Measurements from ENCODE around the gene PLEKHJ1. TPM values are rescaled to one million over a fixed set of nuclear protein-coding genes. Genes with fewer than 3 reads are reported as not detected.

Gene PLEKHJ1
- total and polyA plus RNA-seq, 2 of the 13 experiments (the other 11 are each of a cell fraction or from before 2014, with no cell fraction given), result 70.5 to 130 TPM

DNA sequence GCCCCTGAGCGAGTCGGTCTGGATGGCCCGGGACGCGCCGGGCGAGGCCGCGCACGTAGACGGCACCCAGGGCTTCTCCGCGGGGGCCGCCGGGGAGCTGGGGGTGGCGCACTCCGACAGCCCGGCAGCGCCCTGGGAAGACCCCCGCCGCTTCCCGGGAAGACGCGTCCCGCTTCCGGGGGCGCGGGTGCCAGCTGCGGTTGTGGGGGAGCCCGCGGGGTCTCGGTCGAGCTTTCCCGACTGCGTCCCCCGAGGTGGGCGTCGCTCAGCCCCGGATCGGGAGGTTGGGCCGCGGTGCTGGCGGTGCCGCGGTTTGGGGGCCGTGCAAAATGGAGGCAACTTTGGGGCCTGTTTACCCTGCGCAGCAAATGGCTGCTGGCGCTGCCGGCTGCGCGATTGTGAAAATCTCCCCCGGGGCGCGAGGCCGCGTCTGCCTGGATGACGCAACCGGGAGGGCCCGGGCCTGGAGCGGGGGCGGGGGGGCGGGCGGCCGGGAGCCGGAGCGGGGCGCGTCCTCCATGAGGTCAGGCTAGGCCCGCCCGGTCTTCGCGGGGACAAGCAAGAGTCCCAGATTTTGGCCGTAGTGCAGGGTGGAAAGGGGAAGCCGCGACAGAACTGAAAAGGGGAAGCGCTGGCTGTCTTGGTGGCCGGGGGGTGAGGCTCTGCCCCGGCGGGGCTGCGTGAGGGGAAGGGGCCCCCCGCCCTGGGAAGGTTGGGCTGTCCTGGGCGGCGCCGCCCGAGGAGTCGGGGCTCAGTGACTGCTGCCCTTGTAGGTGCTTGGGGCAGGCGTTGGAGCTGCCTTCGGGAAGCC lies 34.5 kb upstream of the PLEKHJ1 start (continued):
- TF ChIP-seq GABPB1 (CRISPR knock-in tag; IDR thresholded peaks at IDR 0.05), result peak; percentile 57
- peak; percentile 75 for TF ChIP-seq HOXA3 (CRISPR knock-in tag; IDR thresholded peaks at IDR 0.05)
- TF ChIP-seq, protein P1, sequence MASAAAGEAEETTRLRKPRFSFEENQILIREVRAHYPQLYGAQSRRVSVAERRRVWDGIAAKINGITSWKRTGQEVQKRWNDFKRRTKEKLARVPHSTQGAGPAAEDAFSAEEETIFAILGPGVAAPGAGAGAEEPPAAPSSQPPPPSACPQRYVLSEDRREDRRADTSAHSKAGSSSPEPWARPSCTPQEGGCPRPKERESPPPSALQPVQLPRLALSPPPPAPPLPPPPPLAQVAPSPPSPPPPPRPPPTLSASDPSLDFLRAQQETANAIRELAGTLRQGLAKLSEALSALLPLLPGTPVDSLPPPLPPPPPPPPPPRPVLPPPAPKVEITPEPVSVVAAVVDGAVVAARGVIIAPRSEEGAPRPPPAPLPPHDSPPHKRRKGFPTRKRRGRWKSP (CRISPR knock-in tag; IDR thresholded peaks at IDR 0.05), result peak; percentile 64
- TF ChIP-seq ZNF737 (CRISPR knock-in tag; IDR thresholded peaks at IDR 0.05; ENCODE audit: borderline replicate concordance), result 0 out of 2 replicates have a peak, but pooled peaks have one; percentile 18
- TF ChIP-seq, protein P2, sequence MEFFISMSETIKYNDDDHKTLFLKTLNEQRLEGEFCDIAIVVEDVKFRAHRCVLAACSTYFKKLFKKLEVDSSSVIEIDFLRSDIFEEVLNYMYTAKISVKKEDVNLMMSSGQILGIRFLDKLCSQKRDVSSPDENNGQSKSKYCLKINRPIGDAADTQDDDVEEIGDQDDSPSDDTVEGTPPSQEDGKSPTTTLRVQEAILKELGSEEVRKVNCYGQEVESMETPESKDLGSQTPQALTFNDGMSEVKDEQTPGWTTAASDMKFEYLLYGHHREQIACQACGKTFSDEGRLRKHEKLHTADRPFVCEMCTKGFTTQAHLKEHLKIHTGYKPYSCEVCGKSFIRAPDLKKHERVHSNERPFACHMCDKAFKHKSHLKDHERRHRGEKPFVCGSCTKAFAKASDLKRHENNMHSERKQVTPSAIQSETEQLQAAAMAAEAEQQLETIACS (CRISPR knock-in tag; IDR thresholded peaks at IDR 0.05), result peak; percentile 36; the same call in 1 of the 2 replicates
- TF ChIP-seq SIN3A (IDR thresholded peaks at IDR 0.05; ENCODE audit: borderline replicate concordance, low read depth, low read length), result no peak
- TF ChIP-seq POLR2A (IDR thresholded peaks at IDR 0.05; ENCODE audit: insufficient read depth in 1 of 2, low read depth in 2 of 2, low read length in 2 of 2), result 0 out of 4 replicates have a peak, but pooled peaks of 1 of the 2 experiments have one; percentile 2
- TF ChIP-seq, protein P3, sequence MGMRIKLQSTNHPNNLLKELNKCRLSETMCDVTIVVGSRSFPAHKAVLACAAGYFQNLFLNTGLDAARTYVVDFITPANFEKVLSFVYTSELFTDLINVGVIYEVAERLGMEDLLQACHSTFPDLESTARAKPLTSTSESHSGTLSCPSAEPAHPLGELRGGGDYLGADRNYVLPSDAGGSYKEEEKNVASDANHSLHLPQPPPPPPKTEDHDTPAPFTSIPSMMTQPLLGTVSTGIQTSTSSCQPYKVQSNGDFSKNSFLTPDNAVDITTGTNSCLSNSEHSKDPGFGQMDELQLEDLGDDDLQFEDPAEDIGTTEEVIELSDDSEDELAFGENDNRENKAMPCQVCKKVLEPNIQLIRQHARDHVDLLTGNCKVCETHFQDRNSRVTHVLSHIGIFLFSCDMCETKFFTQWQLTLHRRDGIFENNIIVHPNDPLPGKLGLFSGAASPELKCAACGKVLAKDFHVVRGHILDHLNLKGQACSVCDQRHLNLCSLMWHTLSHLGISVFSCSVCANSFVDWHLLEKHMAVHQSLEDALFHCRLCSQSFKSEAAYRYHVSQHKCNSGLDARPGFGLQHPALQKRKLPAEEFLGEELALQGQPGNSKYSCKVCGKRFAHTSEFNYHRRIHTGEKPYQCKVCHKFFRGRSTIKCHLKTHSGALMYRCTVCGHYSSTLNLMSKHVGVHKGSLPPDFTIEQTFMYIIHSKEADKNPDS (CRISPR knock-in tag; IDR thresholded peaks at IDR 0.05), result 0 out of 2 replicates have a peak, but pooled peaks have one; percentile 59
- TF ChIP-seq PAX8 (CRISPR knock-in tag; IDR thresholded peaks at IDR 0.05; ENCODE audit: borderline replicate concordance), result no peak
- 0 out of 2 replicates have a peak, but pooled peaks have one; percentile 31 for TF ChIP-seq ZNF766 (CRISPR knock-in tag; IDR thresholded peaks at IDR 0.05; ENCODE audit: borderline replicate concordance)
- 0 out of 2 replicates have a peak, but pooled peaks have one; percentile 56 for TF ChIP-seq REL (CRISPR knock-in tag; conservative IDR thresholded peaks at IDR 0.05)
- TF ChIP-seq ERF (CRISPR knock-in tag; IDR thresholded peaks at IDR 0.05), result peak; percentile 20; the same call in 1 of the 2 replicates
- peak; percentile 4; the same call in 1 of the 2 replicates for TF ChIP-seq KAT8 (CRISPR knock-in tag; IDR thresholded peaks at IDR 0.05)
- TF ChIP-seq PHF21A (CRISPR knock-in tag; IDR thresholded peaks at IDR 0.05), result 0 out of 2 replicates have a peak, but pooled peaks have one; percentile 21
- TF ChIP-seq NFE2 (CRISPR knock-in tag; IDR thresholded peaks at IDR 0.05), result no peak
- TF ChIP-seq, protein P4, sequence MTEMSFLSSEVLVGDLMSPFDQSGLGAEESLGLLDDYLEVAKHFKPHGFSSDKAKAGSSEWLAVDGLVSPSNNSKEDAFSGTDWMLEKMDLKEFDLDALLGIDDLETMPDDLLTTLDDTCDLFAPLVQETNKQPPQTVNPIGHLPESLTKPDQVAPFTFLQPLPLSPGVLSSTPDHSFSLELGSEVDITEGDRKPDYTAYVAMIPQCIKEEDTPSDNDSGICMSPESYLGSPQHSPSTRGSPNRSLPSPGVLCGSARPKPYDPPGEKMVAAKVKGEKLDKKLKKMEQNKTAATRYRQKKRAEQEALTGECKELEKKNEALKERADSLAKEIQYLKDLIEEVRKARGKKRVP (CRISPR knock-in tag; IDR thresholded peaks at IDR 0.05), result peak in 1 of 2 experiments; percentile 94; a peak in 2 of 4 replicates
- peak; percentile 35; the same call in 1 of the 2 replicates for TF ChIP-seq ZNF558 (CRISPR knock-in tag; IDR thresholded peaks at IDR 0.05; ENCODE audit: borderline replicate concordance)
